ENCODE measurements around the gene CDKN2A. TPM values are rescaled to one million over a fixed set of nuclear protein-coding genes. Genes with fewer than 3 reads are reported as not detected.

The CDKN2A gene
- total and polyA plus RNA-seq, 2 donors (not counting 1 experiment from before 2014, with no cell fraction given) = 6.4 to 11.7 TPM

GRCh38 chr9:21991072-21991959, 2.9 kb downstream of the CDKN2A start:
- CTCF ChIA-PET = interaction anchor here (0.7 to 3.2 kb wide), 5 partner anchors 13 to 179 kb away, joined by 3 to 25 read pairs (median 4); partner anchors contain the start of gene CDKN2B
- Histone ChIP-seq H3K27me3 (replicated peaks in 1 of 4; ENCODE audit: control extremely low read depth in 1 of 4, control insufficient read depth in 3 of 4, insufficient read depth in 4 of 4, low read length in 3 of 4) (peaks cover 0 to 47% (median 23%) of the 10 kb centered on the region in 4 experiments), H3K4me3 (ENCODE audit: control extremely low read depth in 1 of 5, extremely low read depth in 1 of 5, insufficient read depth in 1 of 5, low read depth in 2 of 5, low read length in 4 of 5) (no peak overlapping the region), H3K79me2 (ENCODE audit: control insufficient read depth, insufficient read depth, low read length) (peaks cover 9% of the 10 kb centered on the region), H3K27ac (ENCODE audit: low read length in 2 of 2) (no peak overlapping the region), H3K36me3 (replicated peaks in 1 of 2; ENCODE audit: control extremely low read depth in 1 of 2, control insufficient read depth in 1 of 2, extremely low read depth in 1 of 2, insufficient read depth in 2 of 2, low read length in 1 of 2) (no peaks in the 10 kb centered on the region), H3K4me1 (ENCODE audit: control insufficient read depth in 2 of 2, insufficient read depth in 2 of 2, low read length in 2 of 2) (peaks cover 18 to 29% of the 10 kb centered on the region in 2 donors), H2AFZ (ENCODE audit: insufficient read depth, low read depth, low read length, poor library complexity, severe bottlenecking) (no peak overlapping the region), H3K4me2 (replicated peaks; ENCODE audit: low read depth, low read length, poor library complexity, severe bottlenecking) (no peak overlapping the region), H3K9ac (ENCODE audit: low read length) (no peak overlapping the region), H3K9me3 (ENCODE audit: control extremely low read depth in 1 of 3, control insufficient read depth in 2 of 3, insufficient read depth in 1 of 3, low read length in 2 of 3) (peaks cover 0 to 11% (median 5%) of the 10 kb centered on the region in 3 donors), H4K20me1 (ENCODE audit: control insufficient read depth, insufficient read depth, low read length, poor library complexity, severe bottlenecking) (peaks cover 11% of the 10 kb centered on the region)
- H3K27me3 Mint-ChIP-seq = peaks cover 32% of the 10 kb centered on the region
- no peak for DNase-seq
- intact Hi-C loops (cut with micrococcal nuclease) = loop anchor here (10.0 kb wide), 3 partner anchors 547 to 1307 kb away; partner anchors contain the start of genes FOCAD, IFNA1 and KLHL9
- H3K9me3 Mint-ChIP-seq (ENCODE audit: insufficient read depth) = no peaks in the 10 kb centered on the region
- TF ChIP-seq CTCF (IDR thresholded peaks at IDR 0.05) (no peak), EZH2 (IDR thresholded peaks at IDR 0.05; ENCODE audit: borderline replicate concordance, insufficient read depth, low read depth, low read length, poor library complexity, severe bottlenecking) (no peak)
- no peak for ATAC-seq (ENCODE audit: low read depth)
- H3K4me3 Mint-ChIP-seq = no peak overlapping the region
- peaks cover 27% of the 10 kb centered on the region for H3K4me1 Mint-ChIP-seq
- no CpG with 5 or more reads among the region's 5 CpGs for WGBS (ENCODE audit: insufficient coverage)
- H3K27ac Mint-ChIP-seq = no peak overlapping the region
- POLR2A ChIA-PET = interaction anchor here (0.6 kb wide), 1 partner anchor 36 kb away, joined by 3 read pairs; no protein-coding TSS in a partner anchor
